PC-3 (cell line): Measurements from ENCODE around the gene SPATA33.

Experiments
- EZH2 ChIP-seq: fragments of 300-600 bp; sonication (generic); IDR thresholded peaks from one replicate; pipeline ENCODE4 v1.6.1; 2017; ENCODE audit warnings: antibody characterized with exemption, mild to moderate bottlenecking, low read length; ENCODE audit not compliant: unreplicated experiment
- TF ChIP-seq, protein P1 (sequence below): fragments of 300-600 bp; sonication (generic); conservative IDR thresholded peaks from 2 replicates; pipeline ENCODE4 v1.5.1; 2017; ENCODE audit warnings: antibody characterized with exemption, low read depth, mild to moderate bottlenecking, low read length

DNA sequence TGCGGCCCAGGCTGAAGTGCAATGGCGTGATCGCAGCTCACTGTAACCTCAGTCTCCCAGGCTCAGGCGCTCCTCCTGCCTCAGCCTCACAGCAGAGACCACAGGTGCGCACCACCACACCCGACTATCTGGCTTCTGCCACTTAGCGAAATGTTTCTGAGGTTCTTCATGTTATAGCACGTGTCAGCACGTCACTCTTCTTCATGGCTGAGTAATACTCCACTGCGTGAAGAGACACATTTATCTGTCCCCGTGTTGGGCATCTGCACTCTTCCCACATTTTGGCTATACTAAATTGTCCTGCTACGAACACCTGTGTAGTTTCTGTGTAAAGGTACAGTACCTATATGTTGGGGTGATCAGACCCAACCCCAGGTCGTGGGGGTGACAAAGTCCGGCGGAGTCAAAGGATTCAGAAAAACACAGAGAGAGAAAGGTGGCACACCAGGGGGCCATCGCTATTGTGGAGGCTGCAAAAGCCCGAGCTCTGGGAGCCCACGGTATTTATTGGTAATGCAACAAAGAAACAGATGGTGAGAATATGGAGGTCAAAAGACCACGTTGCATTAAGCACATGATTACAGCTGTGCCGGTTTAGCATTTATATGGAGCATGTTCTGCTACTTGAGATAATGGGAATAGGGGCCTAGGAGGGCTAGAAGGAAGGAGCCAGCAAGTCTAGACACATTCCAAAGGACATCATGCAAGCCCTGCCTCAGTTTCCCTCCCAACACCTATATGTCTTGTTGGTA is 45.0 kb upstream of the SPATA33 start:
- TF ChIP-seq, protein P1, sequence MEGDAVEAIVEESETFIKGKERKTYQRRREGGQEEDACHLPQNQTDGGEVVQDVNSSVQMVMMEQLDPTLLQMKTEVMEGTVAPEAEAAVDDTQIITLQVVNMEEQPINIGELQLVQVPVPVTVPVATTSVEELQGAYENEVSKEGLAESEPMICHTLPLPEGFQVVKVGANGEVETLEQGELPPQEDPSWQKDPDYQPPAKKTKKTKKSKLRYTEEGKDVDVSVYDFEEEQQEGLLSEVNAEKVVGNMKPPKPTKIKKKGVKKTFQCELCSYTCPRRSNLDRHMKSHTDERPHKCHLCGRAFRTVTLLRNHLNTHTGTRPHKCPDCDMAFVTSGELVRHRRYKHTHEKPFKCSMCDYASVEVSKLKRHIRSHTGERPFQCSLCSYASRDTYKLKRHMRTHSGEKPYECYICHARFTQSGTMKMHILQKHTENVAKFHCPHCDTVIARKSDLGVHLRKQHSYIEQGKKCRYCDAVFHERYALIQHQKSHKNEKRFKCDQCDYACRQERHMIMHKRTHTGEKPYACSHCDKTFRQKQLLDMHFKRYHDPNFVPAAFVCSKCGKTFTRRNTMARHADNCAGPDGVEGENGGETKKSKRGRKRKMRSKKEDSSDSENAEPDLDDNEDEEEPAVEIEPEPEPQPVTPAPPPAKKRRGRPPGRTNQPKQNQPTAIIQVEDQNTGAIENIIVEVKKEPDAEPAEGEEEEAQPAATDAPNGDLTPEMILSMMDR, result no peak
- no peak for TF ChIP-seq EZH2
